Measurements from ENCODE around the gene EID2. TPM values are rescaled to one million over a fixed set of nuclear protein-coding genes. Genes with fewer than 3 reads are reported as not detected.

The EID2 gene, protein sequence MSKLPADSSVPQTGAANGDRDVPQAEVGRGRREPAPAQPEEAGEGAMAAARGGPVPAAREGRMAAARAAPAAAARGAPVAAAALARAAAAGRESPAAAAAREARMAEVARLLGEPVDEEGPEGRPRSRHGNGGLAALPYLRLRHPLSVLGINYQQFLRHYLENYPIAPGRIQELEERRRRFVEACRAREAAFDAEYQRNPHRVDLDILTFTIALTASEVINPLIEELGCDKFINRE
- total RNA-seq: 1 to 10 TPM; 7.5 to 10.0 (median 8.1) TPM

DNA sequence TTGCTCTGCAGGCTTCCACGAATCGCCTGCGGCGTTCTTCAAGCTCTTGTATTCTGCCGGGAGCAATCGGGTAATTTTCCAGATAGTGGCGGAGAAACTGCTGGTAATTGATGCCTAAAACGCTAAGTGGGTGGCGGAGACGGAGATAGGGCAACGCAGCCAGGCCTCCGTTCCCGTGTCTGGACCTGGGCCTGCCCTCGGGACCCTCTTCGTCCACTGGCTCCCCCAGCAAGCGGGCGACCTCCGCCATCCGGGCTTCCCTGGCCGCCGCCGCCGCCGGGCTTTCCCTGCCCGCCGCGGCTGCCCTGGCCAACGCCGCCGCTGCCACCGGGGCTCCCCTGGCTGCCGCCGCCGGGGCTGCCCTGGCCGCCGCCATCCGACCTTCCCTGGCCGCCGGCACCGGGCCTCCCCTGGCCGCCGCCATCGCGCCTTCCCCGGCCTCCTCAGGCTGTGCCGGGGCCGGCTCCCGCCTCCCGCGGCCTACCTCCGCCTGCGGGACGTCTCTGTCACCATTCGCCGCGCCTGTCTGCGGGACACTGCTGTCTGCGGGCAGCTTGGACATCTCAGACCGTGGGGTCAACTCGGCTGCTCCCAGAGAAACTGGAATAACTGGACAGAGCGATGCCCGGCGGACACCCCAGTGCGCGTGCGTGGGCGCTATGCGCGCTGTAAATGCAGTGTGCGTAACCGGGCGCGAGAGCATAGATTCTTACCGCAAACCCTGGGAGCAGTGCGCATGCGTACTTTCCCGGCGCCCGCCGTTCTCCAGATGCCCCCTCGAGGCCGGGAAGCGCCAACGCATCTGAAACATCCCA, at the start of gene EID2:
Gene EID2 (minus strand): TSS at position 644 of the 815 bp plus-strand sequence. CDS start 82 bp downstream, at position 562.
- WGBS, 2 donors (ENCODE audit: low coverage in 1 of 2): 0 to 1% methylated on average over 7 to 67 of the region's 84 CpGs
- TF ChIP-seq POLR2AphosphoS5 (IDR thresholded peaks at IDR 0.05) (peak; percentile 85 to 91 (median 86)), EP300 (IDR thresholded peaks at IDR 0.05; ENCODE audit: low read depth) (no peak), POLR2A (IDR thresholded peaks at IDR 0.05) (peak; percentile 69)
- TF ChIP-seq, protein P1, sequence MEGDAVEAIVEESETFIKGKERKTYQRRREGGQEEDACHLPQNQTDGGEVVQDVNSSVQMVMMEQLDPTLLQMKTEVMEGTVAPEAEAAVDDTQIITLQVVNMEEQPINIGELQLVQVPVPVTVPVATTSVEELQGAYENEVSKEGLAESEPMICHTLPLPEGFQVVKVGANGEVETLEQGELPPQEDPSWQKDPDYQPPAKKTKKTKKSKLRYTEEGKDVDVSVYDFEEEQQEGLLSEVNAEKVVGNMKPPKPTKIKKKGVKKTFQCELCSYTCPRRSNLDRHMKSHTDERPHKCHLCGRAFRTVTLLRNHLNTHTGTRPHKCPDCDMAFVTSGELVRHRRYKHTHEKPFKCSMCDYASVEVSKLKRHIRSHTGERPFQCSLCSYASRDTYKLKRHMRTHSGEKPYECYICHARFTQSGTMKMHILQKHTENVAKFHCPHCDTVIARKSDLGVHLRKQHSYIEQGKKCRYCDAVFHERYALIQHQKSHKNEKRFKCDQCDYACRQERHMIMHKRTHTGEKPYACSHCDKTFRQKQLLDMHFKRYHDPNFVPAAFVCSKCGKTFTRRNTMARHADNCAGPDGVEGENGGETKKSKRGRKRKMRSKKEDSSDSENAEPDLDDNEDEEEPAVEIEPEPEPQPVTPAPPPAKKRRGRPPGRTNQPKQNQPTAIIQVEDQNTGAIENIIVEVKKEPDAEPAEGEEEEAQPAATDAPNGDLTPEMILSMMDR (IDR thresholded peaks at IDR 0.05): peak; percentile 78 to 85 (median 81)

DNA sequence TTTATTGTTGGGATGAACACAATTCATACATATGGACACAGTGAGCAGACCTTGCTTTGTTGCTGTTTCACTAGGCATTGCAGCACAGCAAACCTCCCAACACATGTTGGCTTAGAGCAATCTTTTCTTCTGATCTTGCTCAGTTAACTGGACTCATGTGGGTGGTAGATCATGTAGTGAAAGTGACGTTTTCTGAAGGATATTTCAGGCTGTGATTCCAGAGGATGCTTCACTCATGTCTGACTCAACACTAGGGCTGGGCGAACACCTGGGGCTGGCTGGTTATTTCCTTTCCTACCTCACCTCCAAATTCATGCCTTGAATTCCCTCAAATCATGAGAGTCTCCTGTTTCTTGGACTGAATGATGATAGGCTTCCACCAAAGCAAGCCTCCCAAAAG, 48.1 kb upstream of the EID2 start:
- intact Hi-C loops (cut with DNase I; ENCODE audit: low total_unique reads): no loop called here
- in situ Hi-C loops (cut with MboI; ENCODE audit: low pct_ligation_motif_present in 1 of 4, low pct_unique_long_range_greater_than_20kb in 1 of 4, low sequenced_read_pairs in 3 of 4): no loop called here
- Histone ChIP-seq H3K9me3 (no peaks in the 10 kb centered on the region), H3K36me3 (no peaks in the 10 kb centered on the region), H3K4me3 (no peak overlapping the region), H3K4me1 (no peaks in the 10 kb centered on the region), H3K27ac (no peak overlapping the region), H3K27me3 (peaks cover 18% of the 10 kb centered on the region)
- TF ChIP-seq, protein P1 (IDR thresholded peaks at IDR 0.05): no peak
- TF ChIP-seq POLR2A (IDR thresholded peaks at IDR 0.05) (no peak), POLR2AphosphoS5 (IDR thresholded peaks at IDR 0.05) (no peak), EP300 (IDR thresholded peaks at IDR 0.05; ENCODE audit: low read depth) (no peak)
- 46 to 100% methylated on average over 1 to 2 of the region's 2 CpGs for WGBS, 2 donors (ENCODE audit: low coverage in 1 of 2)
- DNase-seq: no peak

More for the DNA sequence above, at the start of gene EID2:
- in situ Hi-C loops (cut with MboI; ENCODE audit: low pct_ligation_motif_present in 1 of 4, low pct_unique_long_range_greater_than_20kb in 1 of 4, low sequenced_read_pairs in 3 of 4): loop anchor here (10.0 to 25.0 kb wide), 4 partner anchors 95 to 427 kb away; partner anchors contain the start of genes GMFG (in 2 of the 4), SAMD4B (in 2 of the 4), SUPT5H (in 2 of the 4) and RPS16 (in 1 of the 4)
- H3K27ac ChIP-seq: peak within 1 kb of the TSS; percentile 95 to 98 (median 96)
- no peaks in the 10 kb centered on the region for H3K27me3 ChIP-seq
- peaks cover 11 to 20% (median 13%) of the 10 kb centered on the region in 4 donors for H3K4me1 ChIP-seq
- DNase-seq: peak; percentile 96
- H3K36me3 ChIP-seq: no peaks in the 10 kb centered on the region
- H3K9me3 ChIP-seq: no peaks in the 10 kb centered on the region
- peak within 1 kb of the TSS; percentile 71 to 95 (median 84) for H3K4me3 ChIP-seq
- intact Hi-C loops (cut with DNase I; ENCODE audit: low total_unique reads): loop anchor here (10.0 kb wide), 2 partner anchors 65 to 195 kb away; partner anchors contain the start of gene SAMD4B

DNA sequence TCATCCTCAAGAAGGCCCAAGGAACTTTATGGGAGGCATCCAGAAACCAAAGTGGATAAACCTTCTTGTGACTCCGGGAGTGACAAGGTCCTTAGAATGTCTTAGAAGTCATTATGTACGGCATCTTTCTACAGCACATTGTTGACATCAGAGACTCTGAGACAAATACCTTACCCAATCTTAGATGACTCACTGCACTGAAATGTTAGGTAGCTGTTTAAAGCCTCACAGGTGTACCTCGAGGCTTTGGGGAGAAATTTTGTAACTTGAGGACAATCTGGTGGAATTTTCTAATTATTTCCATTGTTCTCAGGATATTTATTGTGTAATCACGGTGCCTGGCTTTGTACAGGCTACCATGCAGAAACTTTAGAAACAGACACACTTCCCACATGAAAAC, 47.5 kb upstream of the EID2 start:
- Histone ChIP-seq H3K27ac (no peak overlapping the region), H3K4me3 (no peak overlapping the region), H3K4me1 (no peaks in the 10 kb centered on the region), H3K36me3 (no peaks in the 10 kb centered on the region), H3K9me3 (no peaks in the 10 kb centered on the region), H3K27me3 (peaks cover 18% of the 10 kb centered on the region)
- no peak for DNase-seq
- 63 to 79% methylated on average over 2 to 4 of the region's 4 CpGs for WGBS, 2 donors (ENCODE audit: low coverage in 1 of 2)
- in situ Hi-C loops (cut with MboI; ENCODE audit: low pct_ligation_motif_present in 1 of 4, low pct_unique_long_range_greater_than_20kb in 1 of 4, low sequenced_read_pairs in 3 of 4) (no loop called here), intact Hi-C loops (cut with DNase I; ENCODE audit: low total_unique reads) (no loop called here)
- TF ChIP-seq POLR2A (IDR thresholded peaks at IDR 0.05) (no peak), POLR2AphosphoS5 (IDR thresholded peaks at IDR 0.05) (no peak), EP300 (IDR thresholded peaks at IDR 0.05; ENCODE audit: low read depth) (no peak)
- TF ChIP-seq, protein P1 (IDR thresholded peaks at IDR 0.05): no peak
